ENCODE data around the gene TNFRSF25. TPM values are rescaled to one million over a fixed set of nuclear protein-coding genes. Genes with fewer than 3 reads are reported as not detected.

Gene TNFRSF25
- total and polyA plus RNA-seq, 2 of the 8 experiments (the other 6 are each of a cell fraction or from before 2014, with no cell fraction given) = 10.7 to 19.5 TPM

DNA sequence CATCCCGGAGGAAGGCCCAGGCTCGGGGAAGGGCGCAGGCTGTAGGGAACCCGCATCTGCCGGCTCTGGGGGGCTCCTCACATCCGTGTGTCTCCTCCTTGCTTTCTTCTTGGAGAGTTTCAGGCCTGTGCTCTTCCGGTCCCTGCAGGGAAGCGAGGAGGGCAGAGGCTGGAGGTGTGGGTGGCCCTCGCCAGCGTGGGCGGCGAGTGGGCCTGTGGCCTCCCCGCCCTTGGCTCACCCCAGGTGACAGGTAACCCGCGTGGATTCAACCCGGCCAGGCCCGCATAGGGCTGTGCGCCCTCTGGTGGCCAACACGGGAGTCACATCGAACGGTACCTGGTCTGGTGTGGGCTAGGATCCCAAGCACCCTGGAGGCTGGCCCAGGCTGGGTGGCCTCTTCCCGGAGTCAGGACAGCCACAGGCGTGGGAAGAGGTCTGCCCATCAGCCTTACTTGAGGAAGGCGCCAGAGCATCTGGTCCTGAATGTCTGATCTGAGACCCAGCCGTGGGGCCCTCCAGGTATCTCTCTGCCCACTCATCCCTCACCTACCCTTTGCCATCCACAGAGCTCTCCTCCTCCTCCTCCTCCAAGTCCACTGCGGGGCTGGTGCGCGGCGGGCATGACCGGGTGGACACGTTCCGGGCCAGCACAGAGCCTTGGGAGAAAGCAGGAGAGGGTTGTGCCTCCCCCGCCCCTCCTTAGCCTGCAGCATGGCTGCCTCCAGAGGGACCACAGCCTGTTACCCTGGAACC is 9.6 kb upstream of the TNFRSF25 start (continued):
- TF ChIP-seq, protein P1, sequence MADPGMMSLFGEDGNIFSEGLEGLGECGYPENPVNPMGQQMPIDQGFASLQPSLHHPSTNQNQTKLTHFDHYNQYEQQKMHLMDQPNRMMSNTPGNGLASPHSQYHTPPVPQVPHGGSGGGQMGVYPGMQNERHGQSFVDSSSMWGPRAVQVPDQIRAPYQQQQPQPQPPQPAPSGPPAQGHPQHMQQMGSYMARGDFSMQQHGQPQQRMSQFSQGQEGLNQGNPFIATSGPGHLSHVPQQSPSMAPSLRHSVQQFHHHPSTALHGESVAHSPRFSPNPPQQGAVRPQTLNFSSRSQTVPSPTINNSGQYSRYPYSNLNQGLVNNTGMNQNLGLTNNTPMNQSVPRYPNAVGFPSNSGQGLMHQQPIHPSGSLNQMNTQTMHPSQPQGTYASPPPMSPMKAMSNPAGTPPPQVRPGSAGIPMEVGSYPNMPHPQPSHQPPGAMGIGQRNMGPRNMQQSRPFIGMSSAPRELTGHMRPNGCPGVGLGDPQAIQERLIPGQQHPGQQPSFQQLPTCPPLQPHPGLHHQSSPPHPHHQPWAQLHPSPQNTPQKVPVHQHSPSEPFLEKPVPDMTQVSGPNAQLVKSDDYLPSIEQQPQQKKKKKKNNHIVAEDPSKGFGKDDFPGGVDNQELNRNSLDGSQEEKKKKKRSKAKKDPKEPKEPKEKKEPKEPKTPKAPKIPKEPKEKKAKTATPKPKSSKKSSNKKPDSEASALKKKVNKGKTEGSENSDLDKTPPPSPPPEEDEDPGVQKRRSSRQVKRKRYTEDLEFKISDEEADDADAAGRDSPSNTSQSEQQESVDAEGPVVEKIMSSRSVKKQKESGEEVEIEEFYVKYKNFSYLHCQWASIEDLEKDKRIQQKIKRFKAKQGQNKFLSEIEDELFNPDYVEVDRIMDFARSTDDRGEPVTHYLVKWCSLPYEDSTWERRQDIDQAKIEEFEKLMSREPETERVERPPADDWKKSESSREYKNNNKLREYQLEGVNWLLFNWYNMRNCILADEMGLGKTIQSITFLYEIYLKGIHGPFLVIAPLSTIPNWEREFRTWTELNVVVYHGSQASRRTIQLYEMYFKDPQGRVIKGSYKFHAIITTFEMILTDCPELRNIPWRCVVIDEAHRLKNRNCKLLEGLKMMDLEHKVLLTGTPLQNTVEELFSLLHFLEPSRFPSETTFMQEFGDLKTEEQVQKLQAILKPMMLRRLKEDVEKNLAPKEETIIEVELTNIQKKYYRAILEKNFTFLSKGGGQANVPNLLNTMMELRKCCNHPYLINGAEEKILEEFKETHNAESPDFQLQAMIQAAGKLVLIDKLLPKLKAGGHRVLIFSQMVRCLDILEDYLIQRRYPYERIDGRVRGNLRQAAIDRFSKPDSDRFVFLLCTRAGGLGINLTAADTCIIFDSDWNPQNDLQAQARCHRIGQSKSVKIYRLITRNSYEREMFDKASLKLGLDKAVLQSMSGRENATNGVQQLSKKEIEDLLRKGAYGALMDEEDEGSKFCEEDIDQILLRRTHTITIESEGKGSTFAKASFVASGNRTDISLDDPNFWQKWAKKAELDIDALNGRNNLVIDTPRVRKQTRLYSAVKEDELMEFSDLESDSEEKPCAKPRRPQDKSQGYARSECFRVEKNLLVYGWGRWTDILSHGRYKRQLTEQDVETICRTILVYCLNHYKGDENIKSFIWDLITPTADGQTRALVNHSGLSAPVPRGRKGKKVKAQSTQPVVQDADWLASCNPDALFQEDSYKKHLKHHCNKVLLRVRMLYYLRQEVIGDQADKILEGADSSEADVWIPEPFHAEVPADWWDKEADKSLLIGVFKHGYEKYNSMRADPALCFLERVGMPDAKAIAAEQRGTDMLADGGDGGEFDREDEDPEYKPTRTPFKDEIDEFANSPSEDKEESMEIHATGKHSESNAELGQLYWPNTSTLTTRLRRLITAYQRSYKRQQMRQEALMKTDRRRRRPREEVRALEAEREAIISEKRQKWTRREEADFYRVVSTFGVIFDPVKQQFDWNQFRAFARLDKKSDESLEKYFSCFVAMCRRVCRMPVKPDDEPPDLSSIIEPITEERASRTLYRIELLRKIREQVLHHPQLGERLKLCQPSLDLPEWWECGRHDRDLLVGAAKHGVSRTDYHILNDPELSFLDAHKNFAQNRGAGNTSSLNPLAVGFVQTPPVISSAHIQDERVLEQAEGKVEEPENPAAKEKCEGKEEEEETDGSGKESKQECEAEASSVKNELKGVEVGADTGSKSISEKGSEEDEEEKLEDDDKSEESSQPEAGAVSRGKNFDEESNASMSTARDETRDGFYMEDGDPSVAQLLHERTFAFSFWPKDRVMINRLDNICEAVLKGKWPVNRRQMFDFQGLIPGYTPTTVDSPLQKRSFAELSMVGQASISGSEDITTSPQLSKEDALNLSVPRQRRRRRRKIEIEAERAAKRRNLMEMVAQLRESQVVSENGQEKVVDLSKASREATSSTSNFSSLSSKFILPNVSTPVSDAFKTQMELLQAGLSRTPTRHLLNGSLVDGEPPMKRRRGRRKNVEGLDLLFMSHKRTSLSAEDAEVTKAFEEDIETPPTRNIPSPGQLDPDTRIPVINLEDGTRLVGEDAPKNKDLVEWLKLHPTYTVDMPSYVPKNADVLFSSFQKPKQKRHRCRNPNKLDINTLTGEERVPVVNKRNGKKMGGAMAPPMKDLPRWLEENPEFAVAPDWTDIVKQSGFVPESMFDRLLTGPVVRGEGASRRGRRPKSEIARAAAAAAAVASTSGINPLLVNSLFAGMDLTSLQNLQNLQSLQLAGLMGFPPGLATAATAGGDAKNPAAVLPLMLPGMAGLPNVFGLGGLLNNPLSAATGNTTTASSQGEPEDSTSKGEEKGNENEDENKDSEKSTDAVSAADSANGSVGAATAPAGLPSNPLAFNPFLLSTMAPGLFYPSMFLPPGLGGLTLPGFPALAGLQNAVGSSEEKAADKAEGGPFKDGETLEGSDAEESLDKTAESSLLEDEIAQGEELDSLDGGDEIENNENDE (IDR thresholded peaks at IDR 0.05; ENCODE audit: insufficient replicate concordance, low read length) = no peak
- TF ChIP-seq ZNF274 (IDR thresholded peaks at IDR 0.05; ENCODE audit: borderline replicate concordance, extremely low read depth, low read length) = no peak
- TF ChIP-seq NANOG (IDR thresholded peaks at IDR 0.05; ENCODE audit: insufficient read depth, low read depth, low read length, poor library complexity, severe bottlenecking) = no peak
- TF ChIP-seq SIX5 (IDR thresholded peaks at IDR 0.05; ENCODE audit: low read depth, low read length) = no peak
- TF ChIP-seq RFX5 (IDR thresholded peaks at IDR 0.05; ENCODE audit: borderline replicate concordance, low read depth, low read length) = no peak
- TF ChIP-seq SRF (IDR thresholded peaks at IDR 0.05; ENCODE audit: low read depth, low read length) = no peak
- TF ChIP-seq EP300 (IDR thresholded peaks at IDR 0.05; ENCODE audit: borderline replicate concordance in 1 of 2, low read depth in 2 of 2, low read length in 2 of 2) = no peak
- no peak for TF ChIP-seq TAF1 (IDR thresholded peaks at IDR 0.05; ENCODE audit: low read depth, low read length)
- TF ChIP-seq KDM5A (IDR thresholded peaks at IDR 0.05; ENCODE audit: low read length) = no peak
- 0 out of 2 replicates have a peak, but pooled peaks have one; percentile 15 for TF ChIP-seq RBBP5 (IDR thresholded peaks at IDR 0.05; ENCODE audit: borderline replicate concordance, low read depth, low read length)

All from H1 (cell line).